Sigmoid colon (tissue), 4 donors: ENCODE measurements around the gene LRRC34.

Experiments used
- CTCF ChIP-seq, 4 experiments: fragments of 450-650 bp in 3 of 4; fragments of 200-600 bp in 1 of 4; IDR thresholded peaks; one replicate each; pipeline ENCODE4 v1.5.1; 2016 to 2019; ENCODE audit warnings: antibody characterized with exemption in 4 of 4, mild to moderate bottlenecking in 3 of 4, moderate library complexity in 2 of 4
- EP300 ChIP-seq, 4 donors: sonication (generic); formaldehyde crosslinking; IDR thresholded peaks; one replicate each; pipeline ENCODE4 v1.6.1; 2017; ENCODE audit warnings: antibody characterized with exemption in 4 of 4

GRCh38 chr3:169774186-169774585 lies 38.5 kb downstream of the LRRC34 start:
- TF ChIP-seq CTCF (IDR thresholded peaks at IDR 0.05), result no peak
- no peak for TF ChIP-seq EP300 (IDR thresholded peaks at IDR 0.05)
